NOMO-1 treated with DMSO at 0.1 percent for 48 hours (cell line): Measurements from ENCODE around the gene GARS1.
"Not testable (repeated sequence)": the region's sequence is repeated elsewhere in the genome, so short reads cannot be mapped to it uniquely, and the experiment has no call there.

Experiments used
- DNase-seq: peaks from one replicate; lab custom pipeline; 2025; ENCODE audit not compliant: unreplicated experiment; lab: John Stamatoyannopoulos, UW

The GARS1 gene

DNA sequence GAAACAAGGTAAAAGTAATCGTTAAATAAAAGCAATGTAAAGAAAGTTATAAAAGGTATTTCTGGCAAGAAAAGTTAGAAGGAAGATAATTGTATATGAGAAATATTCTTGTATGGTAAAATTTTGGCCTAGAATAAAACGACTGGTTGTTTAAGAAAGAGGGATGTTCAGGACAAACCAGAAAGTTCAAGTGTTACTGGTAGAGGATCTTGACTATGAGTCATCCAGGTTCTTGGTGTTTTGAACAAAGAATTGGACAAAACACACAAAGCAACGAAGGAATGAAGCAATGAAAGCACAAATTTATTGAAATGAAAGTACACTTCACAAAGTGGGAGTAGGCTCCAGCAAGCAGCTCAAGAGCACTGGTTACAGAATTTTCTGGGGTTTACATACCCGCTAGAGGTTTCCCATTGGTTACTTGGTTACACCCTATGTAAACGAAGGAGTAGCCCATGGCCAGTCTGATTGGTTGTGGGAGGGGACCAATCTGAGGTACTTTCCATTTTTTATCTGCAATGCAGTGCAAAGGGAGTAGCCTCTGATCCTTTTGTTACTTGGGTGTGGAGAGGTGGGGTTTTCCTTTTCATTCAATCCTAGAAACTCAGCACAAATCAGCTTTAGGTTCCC is 22.4 kb upstream of the GARS1 start:
- no peak for DNase-seq

- DNase-seq = no peak
These were observed 18.8 kb upstream of the GARS1 start for GRCh38 chr7:30575910-30576309.

DNA sequence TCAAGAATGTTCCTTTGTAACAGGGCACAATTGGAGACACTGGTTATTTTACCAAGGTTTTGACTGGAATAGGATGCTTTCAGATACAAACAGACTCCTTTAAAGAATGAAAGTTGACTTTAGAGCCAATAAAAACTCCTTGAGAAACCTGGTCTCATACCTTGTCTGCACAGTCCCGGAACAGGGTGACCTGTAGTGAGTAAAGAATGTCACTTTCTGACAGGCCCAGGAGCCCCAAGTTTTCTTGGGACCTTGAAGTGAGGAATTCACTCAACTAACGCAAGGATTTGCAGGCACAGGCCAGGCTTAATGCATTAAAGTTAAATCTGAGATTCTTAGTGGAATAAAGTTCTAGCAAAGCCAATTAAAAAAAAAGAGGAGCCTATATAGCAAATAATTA is 11.5 kb upstream of the GARS1 start:
- DNase-seq = no peak

DNA sequence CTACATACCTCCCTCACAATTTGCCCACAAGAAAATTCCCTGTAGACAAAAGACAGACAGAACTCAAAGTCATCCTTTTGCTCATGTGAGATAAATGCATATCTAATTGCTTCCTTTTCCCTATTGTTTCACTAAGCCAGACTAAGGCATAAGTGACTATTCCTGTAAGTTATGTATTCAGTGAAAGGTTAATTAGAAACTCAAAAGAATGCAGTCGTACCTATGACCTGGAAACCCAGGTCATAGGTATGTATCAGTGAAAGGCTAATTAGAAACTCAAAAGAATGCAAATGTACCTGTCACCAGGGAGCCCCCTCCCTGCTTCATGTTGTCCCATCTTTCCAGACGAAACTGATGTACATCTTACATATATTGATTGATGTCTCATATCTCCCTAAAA is 10.3 kb upstream of the GARS1 start:
- DNase-seq = no peak

- no peak for DNase-seq
These were observed 9.7 kb upstream of the GARS1 start for GRCh38 chr7:30584965-30585364.

GRCh38 chr7:30585675-30586074 is 9.0 kb upstream of the GARS1 start:
- peak; percentile 76 for DNase-seq

DNA sequence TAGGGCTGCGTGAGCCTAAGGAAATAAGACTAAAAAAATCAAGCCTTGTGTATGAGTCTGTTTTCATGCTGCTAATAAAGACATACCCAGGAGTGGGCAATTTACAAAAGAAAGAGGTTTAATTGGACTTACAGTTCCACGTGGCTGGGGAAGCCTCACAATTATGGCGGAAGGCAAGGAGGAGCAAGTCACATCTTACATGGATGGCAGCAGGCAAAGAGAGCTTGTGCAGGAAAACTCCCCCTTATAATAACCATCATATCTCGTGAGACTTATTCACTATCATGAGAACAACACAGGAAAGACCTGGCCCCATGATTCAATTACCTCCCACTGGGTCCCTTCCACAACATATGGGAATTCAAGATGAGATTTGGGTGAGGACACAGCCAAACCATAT is 7.1 kb upstream of the GARS1 start:
- DNase-seq = not testable (repeated sequence)

- no peak for DNase-seq
These were observed 5.6 kb upstream of the GARS1 start for GRCh38 chr7:30589111-30589510.

DNA sequence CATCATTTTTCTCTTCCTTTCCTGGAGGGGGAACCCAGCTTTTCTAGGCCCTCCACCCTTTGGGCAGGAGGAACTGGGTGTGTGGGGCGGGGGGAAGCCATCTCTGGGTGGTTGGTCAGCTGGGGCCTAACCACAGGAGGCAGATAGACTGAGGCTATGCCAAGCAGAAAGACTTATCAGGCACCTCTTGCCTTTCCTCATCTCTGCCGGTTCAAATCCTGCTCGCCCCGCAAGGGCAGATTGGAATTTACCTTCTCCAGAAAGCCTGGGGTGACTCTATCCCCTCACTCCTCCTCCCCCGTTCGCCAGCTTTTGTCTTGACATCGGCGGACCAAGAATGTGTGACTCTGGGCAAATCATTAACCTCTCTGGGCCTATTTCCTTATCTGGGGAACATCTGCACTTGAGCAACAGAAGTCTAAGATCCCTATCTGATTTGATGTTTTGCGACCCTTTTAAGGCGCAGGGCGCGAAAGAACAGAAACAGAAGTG is 584 bp upstream of the GARS1 start:
- peak; percentile 34 for DNase-seq

DNA sequence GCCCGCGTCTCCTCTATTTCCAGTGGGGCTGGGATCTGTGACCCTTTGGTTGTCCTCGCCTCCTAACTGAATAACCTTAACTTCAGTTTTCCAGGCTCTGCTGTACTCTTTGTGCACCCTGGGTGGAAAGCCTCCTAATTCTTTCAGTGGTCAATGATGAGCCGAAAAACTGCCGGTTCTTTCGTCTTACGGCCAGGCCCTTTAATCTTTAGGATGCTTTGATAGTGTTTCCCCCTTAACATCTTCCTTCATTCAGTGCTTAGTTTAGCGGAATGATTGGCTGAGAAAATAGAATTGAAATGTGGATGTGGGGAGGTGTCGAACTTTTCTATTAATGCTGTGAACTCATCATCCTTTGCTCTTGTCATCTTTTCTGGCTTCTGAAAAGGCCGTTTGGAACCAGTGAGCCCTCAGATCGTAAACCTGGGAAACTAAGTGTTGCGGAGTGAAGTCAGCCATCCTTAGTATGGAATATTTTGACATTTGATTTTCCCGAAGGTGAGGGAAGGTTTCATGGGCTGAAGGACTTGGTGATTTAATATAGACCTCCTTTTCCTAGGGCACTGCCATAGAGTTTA is 847 bp downstream of the GARS1 start:
- DNase-seq = no peak

DNA sequence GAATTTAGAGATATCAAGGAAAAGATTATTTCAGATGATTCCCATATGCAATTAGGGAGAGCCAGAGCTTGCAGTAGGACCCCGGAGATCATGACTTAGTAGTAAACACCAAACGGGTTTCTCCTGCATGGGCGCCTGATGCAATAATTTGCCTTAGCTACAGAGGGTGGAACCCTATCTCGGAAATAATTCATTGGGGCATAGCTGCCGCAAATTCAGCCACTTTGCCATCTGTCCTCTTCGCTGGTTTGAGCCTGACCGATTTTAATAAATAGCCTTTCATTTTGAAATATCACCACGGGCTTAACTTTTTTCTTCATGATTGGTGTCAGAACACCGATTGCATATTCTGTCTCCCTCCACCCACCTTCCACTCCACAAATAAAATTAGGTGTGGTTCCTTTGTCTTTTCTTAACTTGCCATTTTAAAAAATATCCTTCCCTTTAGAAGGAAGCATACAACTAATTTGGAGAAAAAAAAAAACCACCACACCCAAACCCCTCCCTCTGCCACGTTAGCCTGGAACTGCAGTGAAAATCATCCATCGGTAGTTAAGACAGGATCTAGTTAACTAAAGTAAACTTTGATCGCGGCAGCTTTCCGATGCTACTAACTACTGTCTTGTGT is 1.4 kb downstream of the GARS1 start:
- peak; percentile 8 for DNase-seq

DNA sequence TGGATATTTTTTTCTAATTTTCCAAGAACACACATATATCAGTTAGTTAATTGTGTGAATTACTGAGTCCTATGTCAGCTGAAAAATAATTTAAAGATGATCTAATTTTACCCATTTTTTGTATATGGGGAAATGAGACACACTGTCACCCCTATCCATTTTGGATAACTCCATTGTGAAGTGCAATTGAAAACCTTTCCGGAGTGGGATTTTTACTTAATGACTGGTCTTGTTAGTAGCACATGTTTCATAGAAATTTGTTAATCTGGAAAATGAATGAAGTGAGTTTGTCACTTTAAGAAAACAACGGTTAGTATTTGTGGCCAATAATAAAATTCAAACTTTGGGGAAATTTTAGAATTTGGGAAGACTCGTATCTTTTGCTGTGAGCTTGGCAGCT is 2.0 kb downstream of the GARS1 start:
- no peak for DNase-seq

- no peak for DNase-seq
These were observed 3.6 kb downstream of the GARS1 start for GRCh38 chr7:30598121-30598876.

- no peak for DNase-seq
These were observed 10.2 kb downstream of the GARS1 start for GRCh38 chr7:30604901-30605300.

DNA sequence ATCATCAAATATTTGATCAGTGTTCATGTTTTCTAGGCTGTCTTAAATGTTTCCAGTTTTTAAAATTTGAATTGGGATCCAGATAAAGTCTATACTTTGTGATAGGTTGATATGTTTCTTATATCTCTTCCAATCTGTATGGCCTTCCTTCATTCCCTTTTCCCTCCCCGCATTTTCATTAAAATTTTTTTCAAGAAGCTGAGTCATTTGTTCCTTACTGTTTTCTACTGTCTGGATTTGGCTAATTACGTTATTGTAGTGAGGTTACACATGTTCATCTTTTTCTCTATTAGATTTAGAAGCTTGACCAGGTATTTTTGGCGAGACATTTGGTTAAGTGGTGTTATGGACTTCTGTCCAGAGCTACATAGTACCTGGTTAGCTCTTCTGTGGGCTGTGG is 11.2 kb downstream of the GARS1 start:
- DNase-seq = no peak

DNA sequence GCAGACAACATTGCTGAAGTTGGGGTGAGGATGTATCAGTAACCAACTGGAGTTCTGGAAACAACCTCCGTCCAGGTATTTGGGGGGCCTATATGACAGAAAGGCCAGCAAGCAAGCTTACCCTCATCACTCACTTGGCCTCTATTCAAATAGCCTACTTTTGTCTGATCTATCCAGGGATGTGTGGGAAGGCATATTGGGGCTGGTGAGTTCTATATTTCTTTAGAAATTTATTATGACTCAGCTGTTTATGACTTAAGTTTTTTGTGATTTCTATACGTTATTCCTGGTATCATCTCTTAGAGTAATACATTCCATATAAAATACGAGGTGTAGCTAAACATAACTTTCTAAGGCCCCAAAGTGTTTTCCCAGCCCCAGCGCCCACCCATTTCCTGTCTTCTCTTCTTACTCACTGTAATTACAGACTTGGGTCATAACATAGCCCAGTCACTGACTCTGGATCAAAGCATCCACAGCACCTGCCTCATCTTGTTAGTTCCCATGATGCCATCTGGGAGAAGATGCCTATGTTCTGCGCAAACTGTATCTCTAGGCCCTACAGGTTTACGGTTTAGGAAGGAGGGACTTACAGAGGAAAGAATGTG is 18.1 kb downstream of the GARS1 start:
- DNase-seq = no peak

DNA sequence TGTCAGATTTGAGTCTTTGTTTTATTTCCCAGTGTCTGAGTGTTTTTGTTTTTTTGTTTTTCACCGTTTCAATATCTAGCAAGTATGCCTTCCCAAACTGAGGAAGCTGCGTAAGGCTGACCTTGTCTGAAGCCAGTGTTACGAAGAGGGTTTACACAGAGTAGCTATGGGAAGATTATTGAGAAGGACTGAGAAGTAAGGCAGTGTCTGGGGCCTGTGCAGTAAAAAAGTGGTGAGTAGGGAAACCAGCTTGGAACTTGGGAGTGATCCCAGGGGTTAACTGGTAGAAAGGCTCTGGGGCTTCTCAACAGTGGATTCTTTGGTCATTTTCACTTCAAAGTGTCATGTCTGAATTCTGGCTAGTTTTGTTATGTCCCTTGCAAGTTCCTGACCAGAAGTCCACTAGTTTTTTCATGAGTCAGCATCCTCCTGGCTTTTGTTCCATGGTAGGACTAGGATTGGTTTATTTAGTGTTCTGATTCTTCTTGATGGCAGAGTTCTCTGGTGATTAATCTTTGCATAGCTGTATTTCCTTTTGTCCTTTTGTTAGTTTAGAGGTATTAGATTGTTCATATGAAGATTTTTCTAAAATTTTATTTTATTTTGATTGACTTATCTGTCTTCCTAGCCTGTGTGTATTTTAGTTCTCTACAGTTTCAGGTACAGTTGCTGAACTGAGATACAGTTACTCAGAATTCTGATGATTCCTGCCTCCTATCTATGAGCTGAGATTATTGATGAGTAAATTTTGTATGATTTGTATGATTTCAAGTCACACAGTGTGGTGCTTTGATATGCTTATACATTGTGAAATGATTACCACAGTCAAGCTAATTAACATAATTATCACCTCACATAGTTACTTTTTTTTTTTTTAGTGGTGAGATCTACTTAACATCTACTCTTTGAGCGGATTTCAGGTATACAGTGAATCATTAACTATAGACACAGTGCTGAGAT is 19.0 kb downstream of the GARS1 start:
- no peak for DNase-seq

DNA sequence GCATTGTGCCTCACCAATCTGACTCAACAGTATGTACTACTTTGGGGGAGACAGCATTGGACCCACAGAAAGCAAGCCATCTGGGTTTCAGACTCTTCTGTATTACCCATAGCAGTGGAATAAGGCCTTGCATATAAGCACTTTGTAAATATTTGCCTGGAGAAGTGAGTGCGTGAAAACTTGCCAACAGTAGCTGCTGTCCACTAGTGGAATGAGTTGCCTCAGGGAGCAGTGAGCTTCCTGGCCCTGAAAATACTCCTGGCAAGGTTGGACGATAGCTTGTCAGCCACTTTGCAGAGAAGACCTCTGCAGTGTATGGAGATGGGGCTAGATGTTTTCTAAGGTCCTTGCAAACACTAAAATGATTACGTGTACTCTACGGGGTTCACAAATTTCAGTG is 21.6 kb downstream of the GARS1 start:
- no peak for DNase-seq

- no peak for DNase-seq
These were observed 22.7 kb downstream of the GARS1 start for GRCh38 chr7:30617359-30617758.

- DNase-seq = no peak
These were observed 23.5 kb downstream of the GARS1 start for GRCh38 chr7:30618080-30618676.
